ENCODE results near the gene HOXB3.

Gene HOXB3

GRCh38 chr17:48500435-48501426 is 89.3 kb downstream of the HOXB3 start:
- peak; percentile 69 for DNase-seq (ENCODE audit: low read depth)

- DNase-seq (ENCODE audit: low read depth) = no peak
Measured at GRCh38 chr17:48499735-48500434, 90.2 kb downstream of the HOXB3 start.

- peak; percentile 50 for DNase-seq (ENCODE audit: low read depth)
Measured at GRCh38 chr17:48499248-48499647, 90.8 kb downstream of the HOXB3 start.
